Anterior cingulate cortex (tissue), 58 donors: ENCODE data around the gene DNAJC25.
A peak's percentile ranks its signal among the peaks of the same experiment; 100 is the strongest.
"Not testable (repeated sequence)": the region's sequence is repeated elsewhere in the genome, so short reads cannot be mapped to it uniquely, and the experiment has no call there.

Source experiments
- DNase-seq, 58 donors: peaks; one replicate each; lab custom pipeline; 2025; lab: John Stamatoyannopoulos, UW

Gene DNAJC25

DNA sequence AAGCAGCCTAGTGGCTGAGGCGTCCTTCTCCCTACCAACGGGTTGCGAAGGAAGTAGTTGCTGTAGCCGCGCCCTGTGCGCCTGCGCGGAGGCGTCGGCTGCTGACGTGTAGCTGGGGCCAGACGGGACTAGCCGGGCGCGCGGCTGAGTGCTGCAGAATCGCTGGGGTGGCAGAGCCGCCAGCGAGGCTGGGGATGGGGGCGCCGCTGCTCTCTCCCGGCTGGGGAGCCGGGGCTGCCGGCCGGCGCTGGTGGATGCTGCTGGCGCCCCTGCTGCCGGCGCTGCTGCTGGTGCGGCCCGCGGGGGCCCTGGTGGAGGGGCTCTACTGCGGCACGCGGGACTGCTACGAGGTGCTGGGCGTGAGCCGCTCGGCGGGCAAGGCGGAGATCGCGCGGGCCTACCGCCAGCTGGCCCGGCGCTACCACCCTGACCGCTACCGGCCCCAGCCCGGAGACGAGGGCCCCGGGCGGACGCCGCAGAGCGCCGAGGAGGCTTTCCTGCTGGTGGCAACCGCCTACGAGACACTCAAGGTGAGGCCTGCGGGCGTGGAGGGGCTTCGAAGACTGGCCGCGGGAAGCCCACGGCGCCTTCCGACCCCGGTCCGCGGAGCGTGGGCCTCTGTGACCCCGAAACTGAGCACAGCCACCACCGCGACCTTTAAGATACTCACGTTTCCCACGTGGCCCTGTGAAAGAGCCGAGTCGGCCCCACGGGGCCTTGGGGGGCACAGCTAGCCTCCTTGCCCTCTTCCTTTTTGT, at the start of gene DNAJC25:
DNAJC25 (plus strand) TSS at position 121 of the 758 bp plus-strand sequence; CDS start at position 195, 74 bp downstream.
- DNase-seq, result peak; percentile 74 to 99 (median 96)

DNA sequence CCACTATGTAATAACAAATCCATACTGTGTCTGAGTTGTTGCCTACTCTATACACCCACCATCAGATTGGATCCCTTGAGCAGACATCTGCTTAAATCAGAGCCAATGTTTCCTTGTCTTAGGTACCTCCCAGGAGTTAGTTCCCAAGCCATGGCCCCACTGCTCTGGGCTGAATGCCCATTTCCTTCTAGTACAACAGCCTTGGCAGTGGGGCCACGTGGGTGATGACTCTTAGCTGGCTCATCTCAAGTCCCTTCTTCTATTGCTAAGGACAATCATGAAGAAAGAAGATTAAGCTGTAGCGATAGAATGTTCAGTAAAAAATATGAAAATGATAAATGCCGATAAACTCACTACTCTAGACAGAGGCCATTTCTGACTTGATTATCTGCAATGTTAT, 48.2 kb upstream of the DNAJC25 start:
- DNase-seq, result peak in 1 of 58 donors; percentile 4

DNA sequence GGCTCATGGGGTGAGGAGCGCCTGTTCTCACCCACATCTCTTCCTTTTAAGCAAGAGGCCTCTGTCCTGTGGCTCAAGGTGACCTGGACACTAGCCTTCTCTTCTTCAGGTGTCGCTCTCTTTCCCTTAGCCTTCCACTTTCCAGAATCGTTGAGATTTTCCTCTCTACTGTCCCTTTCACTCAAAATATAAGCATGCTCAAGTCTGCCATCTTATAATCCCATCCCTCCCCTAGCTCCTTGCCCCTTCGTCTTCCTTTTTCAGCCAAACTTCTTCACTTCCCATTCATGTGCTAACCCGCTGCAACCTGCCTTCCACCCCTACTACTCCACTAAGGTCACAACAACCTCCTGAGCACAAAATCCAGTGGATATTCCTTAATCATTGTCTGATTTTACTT, 44.8 kb upstream of the DNAJC25 start:
- DNase-seq, result no peak

DNA sequence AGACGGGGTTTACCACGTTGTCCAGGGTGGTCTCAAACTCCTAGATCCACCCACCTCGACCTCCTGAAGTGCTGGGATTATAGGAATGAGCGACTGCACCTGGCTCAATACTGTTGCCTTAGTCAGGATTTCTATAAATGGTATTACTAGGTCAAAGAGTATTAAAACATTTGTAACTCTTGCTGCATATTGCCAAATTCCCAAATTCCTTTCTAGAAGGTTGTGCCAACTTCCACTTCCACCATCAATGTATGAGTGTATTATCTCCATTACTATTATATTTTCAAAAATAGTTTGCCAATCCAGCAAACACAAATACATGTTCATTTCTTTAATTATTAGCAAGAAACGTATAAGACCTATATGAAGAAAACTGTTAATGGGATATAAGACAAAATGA, 42.3 kb upstream of the DNAJC25 start:
- no peak for DNase-seq

DNA sequence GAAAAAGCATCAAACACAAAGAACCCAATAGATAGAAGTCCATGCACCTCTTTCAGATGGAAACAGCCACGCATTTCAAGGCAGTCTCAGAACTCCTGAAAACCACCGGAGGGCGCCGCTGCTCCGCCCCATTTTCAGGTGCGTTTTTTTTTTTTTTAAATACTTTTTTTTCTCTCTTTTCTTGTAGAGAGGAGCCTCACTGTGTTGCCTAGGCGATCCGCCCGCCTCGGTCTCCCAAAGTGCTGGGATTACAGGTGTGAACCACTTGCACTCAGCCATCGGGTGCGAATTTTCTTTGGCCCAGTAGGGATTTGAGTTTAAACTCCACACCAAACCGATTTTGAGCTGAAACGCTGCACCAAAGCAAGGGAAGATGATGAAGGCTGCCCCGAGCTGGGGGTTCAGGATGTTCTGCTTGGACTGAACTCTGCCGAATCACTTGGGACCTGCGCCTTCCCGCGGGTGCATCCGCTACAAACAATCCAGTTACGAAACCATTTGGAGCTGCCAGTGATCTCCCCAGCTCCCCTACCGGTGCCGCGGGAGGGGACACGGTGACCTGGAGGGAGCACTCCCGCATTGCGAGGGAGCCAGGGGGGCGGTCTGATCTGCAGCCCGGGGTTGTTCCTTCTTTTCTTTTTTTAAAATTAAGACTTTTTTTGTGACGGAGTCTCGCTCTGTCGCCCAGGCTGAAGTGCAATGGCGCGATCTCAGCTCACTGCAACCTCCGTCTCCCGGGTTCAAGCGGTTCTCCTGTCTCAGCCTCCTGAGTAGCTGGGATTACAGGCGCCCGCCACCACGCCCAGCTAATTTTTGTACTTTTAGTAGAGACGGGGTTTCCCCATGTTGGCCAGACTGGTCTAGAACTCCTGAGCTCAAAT, 33.0 kb upstream of the DNAJC25 start:
- peak in 47 of 58 donors; percentile 3 to 63 (median 28) for DNase-seq

DNA sequence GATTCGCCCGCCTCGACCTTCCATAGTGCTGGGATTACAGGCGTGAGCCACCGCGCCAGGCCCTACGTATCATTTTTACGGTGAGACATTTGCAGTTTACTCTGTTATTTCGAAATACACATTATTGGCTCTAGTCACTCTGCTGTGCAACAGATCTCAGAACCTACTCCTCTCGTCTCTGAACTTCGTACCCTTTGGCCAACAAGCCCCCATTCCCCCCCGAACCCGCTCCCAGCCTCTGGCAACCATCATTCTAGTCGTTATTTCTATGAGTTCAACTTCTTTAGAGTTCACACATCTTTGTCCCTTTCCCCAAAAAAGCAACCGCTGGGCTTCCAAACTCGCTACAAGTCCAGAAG, 32.4 kb upstream of the DNAJC25 start:
- peak in 3 of 58 donors; percentile 7 to 50 (median 7) for DNase-seq

DNA sequence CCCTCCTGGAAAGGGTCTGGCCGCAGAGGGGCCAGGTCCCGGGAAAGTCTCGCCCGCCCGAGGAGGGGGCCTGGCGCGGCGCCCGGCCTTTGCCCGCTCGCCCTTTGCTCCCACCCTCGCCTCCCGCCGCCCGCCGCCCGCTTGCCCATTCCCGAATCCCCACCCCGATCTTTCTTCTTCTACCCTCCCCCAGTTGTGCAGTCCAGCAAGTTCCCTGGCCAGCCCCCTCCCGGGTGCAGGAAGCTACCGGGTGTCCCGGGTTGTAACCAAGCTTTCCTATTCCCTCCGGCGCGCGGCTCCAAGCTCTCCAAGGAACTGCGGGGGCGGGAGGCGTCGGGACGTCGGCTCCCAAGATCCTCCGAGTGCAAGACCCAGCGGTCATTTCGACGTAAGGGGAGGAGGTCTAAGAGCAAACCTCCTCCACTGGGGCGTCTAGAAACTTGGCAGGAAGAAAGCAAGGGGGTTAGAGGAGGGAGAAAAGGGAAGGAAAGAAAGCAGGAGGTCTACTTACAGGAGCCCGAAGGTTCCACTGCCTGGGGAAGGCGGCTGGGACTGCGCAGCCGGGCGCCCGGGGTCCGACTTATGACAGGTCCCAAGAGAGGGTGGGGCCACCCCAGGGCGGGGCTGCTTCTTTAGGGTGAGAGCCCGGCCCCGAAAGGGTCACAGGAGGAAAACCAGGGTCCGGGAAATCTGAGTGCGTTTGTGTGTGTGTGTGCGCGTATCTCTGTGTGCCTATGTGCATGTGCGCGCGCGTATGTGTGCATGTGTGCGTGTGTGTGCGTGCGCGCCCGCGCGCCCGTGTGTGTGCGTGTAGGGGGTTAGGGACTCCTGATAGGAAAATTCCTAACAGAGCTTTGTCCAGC, 31.8 kb upstream of the DNAJC25 start, which contains the start of gene PTGR1:
PTGR1 (minus strand) TSS at position 556 of the 863 bp plus-strand sequence. CDS start 2,225 bp downstream, outside the sequence.
- DNase-seq, result peak; percentile 5 to 84 (median 50)

DNA sequence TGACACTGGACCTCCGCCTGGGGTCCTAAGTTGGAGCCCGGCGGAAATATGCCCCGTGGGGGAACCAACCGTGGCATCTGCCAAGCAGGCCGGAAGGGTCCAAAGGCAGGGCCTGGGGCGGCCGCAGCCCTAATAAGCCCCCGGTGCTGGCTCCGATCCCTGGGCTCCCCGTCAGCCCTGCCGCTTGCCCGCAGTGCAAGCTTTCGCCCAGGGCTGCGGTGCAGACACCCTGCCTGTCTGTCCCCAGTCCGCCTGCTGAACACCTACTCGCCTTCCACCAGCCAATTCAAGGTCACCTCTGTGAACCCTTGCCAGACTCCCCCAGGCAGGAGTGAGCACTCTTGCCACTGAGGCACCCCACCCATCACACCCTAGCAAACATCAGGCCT, 31.2 kb upstream of the DNAJC25 start:
- peak in 2 of 58 donors; percentile 21 to 26 for DNase-seq

DNA sequence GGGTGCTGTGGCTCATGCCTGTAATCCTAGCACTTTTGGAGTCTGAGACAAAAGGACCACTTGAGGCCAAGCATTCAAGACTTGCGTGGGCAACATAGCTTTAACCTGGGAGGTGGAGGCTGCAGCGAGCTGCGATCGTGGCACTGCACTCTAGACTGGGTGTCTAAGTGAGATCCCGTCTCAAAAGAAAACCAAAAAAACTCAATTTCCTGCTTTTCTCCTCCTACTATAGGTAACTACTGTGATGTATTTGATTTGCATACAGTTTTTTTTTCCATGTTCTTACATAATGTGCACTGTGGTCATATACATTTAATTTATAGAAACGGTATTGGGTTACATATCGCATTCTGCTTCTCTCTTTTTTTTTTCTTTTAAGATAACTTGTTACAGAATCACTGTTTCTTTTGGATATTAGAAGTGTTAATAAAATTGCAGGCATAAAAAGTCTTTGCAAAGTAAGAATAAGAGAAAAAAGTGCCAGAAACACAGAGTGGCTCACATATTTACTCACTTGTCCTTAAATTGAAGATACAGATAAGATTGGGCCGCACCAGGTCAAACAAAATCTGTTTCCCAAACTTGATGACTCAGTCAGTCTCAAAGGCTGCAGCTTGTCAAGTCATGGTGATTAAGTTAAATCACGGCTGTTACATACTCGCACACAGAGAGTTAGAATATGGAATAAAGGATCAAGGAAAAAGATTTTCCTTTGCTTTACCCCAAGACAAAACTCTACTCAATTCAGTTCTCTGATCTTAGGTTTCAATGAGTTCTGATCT, 29.7 kb upstream of the DNAJC25 start:
- DNase-seq, result no peak

DNA sequence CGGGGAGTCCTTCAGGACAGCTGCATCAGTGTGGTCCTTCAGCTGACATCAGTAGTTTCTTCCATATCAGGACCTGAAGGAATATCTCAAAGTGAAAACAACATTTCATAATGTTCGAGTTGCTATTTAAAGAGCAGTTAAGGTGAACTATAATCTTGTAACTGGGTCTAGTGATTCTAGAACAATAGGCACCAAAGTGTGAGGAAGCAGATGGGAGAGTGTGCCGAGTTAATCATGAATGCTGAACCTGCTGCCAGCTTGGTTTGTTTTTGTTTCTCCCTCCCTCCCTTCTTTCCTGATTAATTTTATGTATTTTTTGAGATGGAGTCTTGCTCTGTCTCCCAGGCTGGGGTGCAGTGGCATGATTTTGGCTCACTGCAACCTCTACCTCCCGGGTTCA, 28.1 kb upstream of the DNAJC25 start:
- DNase-seq, result no peak

DNA sequence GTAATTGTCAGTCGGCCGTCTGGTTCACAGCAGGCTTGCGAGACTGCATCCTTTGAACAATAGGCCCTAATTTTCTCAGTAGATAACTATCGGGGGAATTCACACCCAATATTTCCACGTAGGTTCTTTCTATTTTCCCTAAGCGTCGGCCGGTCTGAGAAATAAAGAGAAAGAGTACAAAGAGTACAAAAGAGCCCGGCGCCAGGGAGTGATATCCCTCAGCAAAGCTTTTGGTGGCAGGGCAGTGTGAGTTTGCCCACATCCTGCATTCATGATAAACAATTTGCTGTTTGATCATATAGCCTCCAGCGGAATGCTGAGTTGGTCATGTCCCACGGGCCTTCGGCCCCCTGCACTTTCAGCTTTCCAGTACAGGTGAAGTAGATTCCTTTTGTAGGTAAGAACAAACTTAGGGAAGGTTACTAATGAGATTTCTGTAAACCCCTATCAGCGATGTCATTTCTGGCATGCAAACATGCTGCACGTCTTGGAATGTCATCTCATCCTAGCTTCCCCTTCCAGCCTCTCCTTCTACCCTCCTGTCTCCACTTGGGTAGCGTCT, 27.0 kb upstream of the DNAJC25 start:
- no peak for DNase-seq

DNA sequence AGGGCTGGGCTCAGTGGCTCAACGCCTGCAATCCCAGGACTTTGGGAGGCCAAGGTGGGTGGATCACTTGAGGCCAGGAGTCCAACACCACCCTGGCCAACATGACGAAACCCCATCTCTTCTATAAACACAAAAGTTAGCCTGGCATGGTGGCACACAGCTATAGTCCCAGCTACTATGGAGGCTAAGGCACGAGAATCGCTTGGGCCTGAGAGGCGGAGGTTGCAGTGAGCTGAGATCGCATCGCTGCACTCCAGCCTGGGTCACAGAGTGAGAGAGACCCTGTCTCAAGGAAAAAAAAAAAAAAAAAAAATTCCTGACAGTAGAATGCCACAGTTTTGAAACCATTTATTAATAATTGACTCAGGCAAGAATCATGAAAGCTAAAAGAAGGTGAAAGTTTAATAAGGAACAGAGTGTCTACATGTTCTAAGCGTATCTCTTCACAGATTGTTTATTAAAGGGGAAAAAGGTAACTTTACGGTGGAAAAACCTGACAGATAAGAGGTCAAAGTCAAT, 26.0 kb upstream of the DNAJC25 start:
- DNase-seq, result no peak

DNA sequence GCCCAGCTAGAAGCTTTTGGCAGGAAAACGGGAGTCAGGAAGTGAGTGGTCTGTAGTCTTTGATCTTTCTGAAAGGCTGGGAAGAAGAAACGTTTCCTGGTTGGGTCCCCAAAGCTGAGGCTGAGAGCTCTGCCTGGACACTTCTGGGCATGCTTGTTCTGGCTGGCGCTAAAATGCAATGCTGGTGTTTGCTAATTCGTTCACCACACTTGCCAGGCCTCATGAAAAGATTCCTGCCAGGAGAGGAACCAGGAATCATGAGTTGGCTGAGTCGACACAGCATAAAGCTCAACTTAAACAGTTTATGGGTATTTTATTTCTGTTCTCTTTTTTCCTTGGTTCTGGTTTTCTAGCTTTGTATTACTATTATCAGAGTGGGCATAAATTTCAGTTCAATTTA, 21.0 kb upstream of the DNAJC25 start:
- DNase-seq, result no peak

DNA sequence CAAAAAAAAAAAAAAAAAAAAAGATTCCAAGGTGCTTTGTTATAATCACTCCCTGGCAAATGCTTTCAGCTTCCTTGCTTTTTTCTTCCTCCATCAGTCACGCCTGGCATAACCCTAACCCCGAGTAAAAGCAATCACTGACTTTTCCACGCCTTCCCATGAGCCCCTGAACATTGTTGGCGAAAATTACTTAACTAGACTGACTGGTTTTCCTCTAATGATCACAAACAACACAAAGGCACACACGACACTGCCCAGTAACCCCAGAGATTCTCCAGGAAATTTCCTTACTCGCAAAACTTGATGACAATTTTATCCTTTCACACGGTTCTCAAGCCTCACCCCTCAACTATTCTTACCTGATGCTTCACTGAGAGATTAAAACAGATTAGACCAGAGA, 20.3 kb upstream of the DNAJC25 start:
- DNase-seq, result no peak

DNA sequence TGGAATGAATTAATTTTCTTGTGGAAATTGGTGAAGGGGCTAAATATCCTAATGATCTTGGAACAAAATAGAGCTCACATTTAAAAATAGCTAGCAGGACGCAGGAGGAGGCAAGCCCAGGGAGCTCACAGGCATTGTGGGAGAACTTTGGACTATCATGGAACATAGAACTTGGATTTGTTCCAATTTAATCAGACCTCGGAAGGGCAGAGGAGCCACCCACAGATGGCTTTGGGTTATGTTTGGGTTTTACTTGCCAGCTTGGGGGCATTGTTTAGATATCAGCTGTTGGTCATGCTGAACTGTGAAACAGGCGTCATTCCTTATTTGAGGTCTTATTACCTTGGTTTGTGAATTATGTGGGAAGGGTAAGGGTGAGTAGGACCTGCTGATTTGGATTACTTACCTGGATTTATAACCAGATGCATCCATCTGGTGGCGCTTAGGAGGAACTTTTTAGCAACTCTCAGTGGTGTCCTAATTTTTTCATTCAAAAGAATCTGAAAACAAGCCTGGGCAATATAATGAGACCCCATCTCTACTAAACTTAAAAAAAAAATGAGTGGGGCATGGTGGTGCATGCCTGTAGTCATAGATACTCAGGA, 17.6 kb upstream of the DNAJC25 start:
- no peak for DNase-seq

DNA sequence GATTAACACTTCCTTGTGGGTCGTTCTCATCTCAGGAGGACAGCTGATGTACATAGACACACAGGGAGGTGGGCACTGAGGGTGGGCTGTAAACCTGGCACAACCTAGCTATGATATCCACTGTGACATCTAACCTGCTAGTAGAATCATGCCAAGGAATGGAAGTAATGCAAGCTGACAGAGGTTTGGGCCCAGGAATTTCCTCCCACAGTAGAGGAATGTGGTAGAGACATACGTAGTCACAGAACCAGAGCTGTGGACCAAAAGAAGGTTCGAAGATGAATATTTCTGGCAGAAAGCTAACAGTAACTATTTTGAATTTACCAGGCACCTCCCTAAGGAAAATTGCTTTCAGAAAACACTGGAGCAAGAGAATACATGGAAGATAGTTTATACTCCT, 15.2 kb upstream of the DNAJC25 start:
- DNase-seq, result no peak

DNA sequence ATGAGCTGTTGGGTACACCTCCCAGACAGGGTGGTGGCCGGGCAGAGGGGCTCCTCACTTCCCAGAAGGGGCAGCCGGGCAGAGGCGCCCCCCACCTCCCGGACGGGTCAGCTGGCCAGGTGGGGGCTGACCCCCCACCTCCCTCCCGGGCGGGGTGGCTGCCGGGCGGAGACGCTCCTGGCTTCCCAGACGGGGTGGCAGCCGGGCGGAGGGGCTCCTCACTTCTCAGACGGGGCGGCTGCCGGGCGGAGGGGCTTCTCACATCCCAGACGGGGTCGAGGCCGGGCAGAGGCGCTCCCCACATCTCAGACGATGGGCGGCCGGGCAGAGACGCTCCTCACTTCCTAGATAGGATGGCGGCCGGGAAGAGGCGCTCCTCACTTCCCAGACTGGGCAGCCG, 13.8 kb upstream of the DNAJC25 start:
- not testable (repeated sequence) for DNase-seq

DNA sequence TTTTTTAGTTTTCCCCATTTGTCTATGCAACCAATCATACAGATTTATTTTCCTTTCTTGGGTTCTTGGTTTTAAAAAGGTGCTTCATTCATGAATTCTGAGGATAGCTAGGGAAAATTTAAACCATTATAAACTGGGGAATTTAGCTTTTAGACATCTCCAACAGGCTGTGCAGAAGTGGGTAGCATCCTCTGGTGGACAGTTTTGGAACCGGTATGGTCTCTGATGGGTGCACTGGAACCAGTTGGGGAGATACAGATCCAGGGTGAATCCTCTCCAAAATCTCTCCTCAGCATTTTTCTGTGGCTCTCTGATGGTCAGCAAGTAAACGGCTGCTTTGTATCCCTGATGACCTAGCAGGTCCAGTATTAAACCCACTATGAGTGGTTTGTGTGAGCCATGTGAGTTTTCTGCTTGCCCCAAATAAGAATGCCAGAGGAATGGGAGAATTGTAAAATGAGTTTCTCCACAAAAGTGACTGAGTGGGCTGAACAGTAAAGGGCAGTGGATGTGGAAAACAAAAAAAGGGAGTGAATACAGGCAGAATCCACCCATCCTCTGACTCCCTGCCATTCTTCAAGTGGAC, 9.1 kb upstream of the DNAJC25 start:
- peak in 26 of 58 donors; percentile 0 to 47 (median 6) for DNase-seq
